Measurements from ENCODE around the gene NLRP5.

DNA sequence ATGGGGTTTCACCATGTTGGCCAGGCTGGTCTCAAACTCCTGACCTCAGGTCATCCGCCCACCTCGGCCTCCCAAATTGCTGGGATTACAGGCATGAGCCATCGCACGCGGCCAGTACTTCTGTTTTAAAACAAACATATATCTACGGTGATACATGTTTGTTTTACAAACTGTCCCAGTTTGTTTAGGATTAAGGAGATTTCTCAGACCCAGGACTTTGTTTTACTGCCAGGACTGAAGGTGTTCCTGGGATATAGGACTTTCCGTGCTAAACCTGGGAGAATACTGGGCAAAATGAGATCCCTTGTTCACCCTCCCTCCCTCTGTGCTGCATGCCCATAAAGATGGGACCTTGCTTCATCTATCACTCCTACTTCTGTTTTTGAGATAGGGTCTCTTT, 30.1 kb upstream of the NLRP5 start:
- no peak for TF ChIP-seq POLR2A (IDR thresholded peaks at IDR 0.05)
- TF ChIP-seq POLR2AphosphoS5 (IDR thresholded peaks at IDR 0.05): no peak
- no peak for TF ChIP-seq CTCF (IDR thresholded peaks at IDR 0.05)
- TF ChIP-seq EP300 (IDR thresholded peaks at IDR 0.05): no peak
